IMR-90 (cell line): ENCODE data around the gene FOXL3.

Experiments used
- CTCF ChIP-seq: conservative IDR thresholded peaks from 2 replicates; pipeline ENCODE4 v1.5.1; 2012; ENCODE audit warnings: mild to moderate bottlenecking, low read depth, low read length, improper control_type of control experiment
- POLR2A ChIP-seq: IDR thresholded peaks from 2 replicates; pipeline ENCODE4 v1.6.1; 2012; ENCODE audit warnings: mild to moderate bottlenecking, low read depth, low read length

GRCh38 chr7:257647-257992 lies 32.4 kb upstream of the FOXL3 start:
- TF ChIP-seq CTCF: no peak
- no peak for TF ChIP-seq POLR2A
